HEK293T (cell line): Measurements from ENCODE around the gene GATAD1.

Source experiments
- CTCF ChIA-PET: fragments of 350-600 bp; formaldehyde crosslinking; extraction: SDS; loops from one replicate; lab custom pipeline; 2021; ENCODE audit warnings: antibody characterized with exemption, inconsistent platforms; lab: Yijun Ruan, JAX
- POLR2A ChIA-PET: fragments of 350-600 bp; formaldehyde crosslinking; extraction: SDS; loops from one replicate; lab custom pipeline; 2020; ENCODE audit warnings: antibody characterized with exemption, inconsistent platforms; lab: Yijun Ruan, JAX
- DNase-seq: peaks from one replicate; pipeline ENCODE4 v3.0.0; 2012; ENCODE audit warnings: mixed read lengths; ENCODE audit errors: extremely low spot score
- ARNT ChIP-seq: fragments of 450-650 bp; IDR thresholded peaks from 2 replicates; pipeline ENCODE4 v1.6.1; 2017; ENCODE audit warnings: mild to moderate bottlenecking
- BHLHE40 ChIP-seq: fragments of 450-650 bp; IDR thresholded peaks from 2 replicates; pipeline ENCODE4 v1.6.1; 2016; ENCODE audit warnings: mild to moderate bottlenecking, moderate library complexity, borderline replicate concordance
- CTBP1 ChIP-seq: fragments of 450-650 bp; IDR thresholded peaks from 2 replicates; pipeline ENCODE4 v1.6.1; 2016; ENCODE audit warnings: borderline replicate concordance
- ELF4 ChIP-seq: fragments of 450-650 bp; IDR thresholded peaks from 2 replicates; pipeline ENCODE4 v1.6.1; 2017; ENCODE audit warnings: antibody characterized with exemption
- FOXA1 ChIP-seq: fragments of 450-650 bp; IDR thresholded peaks from 2 replicates; pipeline ENCODE4 v1.6.1; 2016; ENCODE audit warnings: mild to moderate bottlenecking
- FOXK2 ChIP-seq: fragments of 450-650 bp; IDR thresholded peaks from 2 replicates; pipeline ENCODE4 v1.6.1; 2016; ENCODE audit warnings: mild to moderate bottlenecking
- FOXM1 ChIP-seq: fragments of 450-650 bp; IDR thresholded peaks from 2 replicates; pipeline ENCODE4 v1.6.1; 2017; ENCODE audit warnings: mild to moderate bottlenecking, borderline replicate concordance
- HDGF ChIP-seq: fragments of 450-650 bp; IDR thresholded peaks from 2 replicates; pipeline ENCODE4 v1.6.1; 2017; ENCODE audit warnings: antibody characterized with exemption, borderline replicate concordance
- L3MBTL2 ChIP-seq: fragments of 450-650 bp; conservative IDR thresholded peaks from 2 replicates; pipeline ENCODE4 v1.6.1; 2016; ENCODE audit warnings: mild to moderate bottlenecking
- LEF1 ChIP-seq: fragments of 450-650 bp; IDR thresholded peaks from 2 replicates; pipeline ENCODE4 v1.6.1; 2017; ENCODE audit warnings: mild to moderate bottlenecking, borderline replicate concordance
- NFRKB ChIP-seq: fragments of 450-650 bp; IDR thresholded peaks from 2 replicates; pipeline ENCODE4 v1.6.1; 2016; ENCODE audit warnings: mild to moderate bottlenecking, moderate library complexity
- SP1 ChIP-seq: fragments of 450-650 bp; IDR thresholded peaks from 2 replicates; pipeline ENCODE4 v1.6.1; 2017
- SUZ12 ChIP-seq: fragments of 450-650 bp; IDR thresholded peaks from 2 replicates; pipeline ENCODE4 v1.6.1; 2016; ENCODE audit warnings: mild to moderate bottlenecking
- TARDBP ChIP-seq: fragments of 450-650 bp; IDR thresholded peaks from 2 replicates; pipeline ENCODE4 v1.6.1; 2016
- ZNF384 ChIP-seq: fragments of 450-650 bp; IDR thresholded peaks from 2 replicates; pipeline ENCODE4 v1.6.1; 2016
- TF ChIP-seq, protein P1 (sequence below): fragments of 450-650 bp; IDR thresholded peaks from 2 replicates; pipeline ENCODE4 v1.6.1; 2016

Gene GATAD1

DNA sequence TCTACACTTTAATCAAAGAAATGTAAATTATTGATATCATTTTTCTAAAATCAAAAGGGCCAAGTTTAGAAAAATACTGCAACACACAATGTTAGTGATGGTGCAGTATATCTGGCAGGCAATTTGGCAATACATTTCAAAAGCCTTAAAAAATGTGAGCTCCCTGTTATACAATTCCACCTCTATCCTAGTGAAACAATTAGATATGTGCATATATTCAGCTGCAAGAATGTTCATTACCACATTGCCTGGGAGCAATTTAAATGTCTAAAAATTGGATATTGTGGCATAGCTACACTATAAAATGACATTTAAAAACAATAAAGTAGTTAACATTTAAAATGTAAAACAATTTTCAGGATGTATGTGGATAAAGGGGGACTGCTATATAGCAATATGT is 40.5 kb downstream of the GATAD1 start:
- DNase-seq, result no peak
- CTCF ChIA-PET, result interaction anchor here (1.3 kb wide), 1 partner anchor 26 kb away, joined by 3 read pairs; no protein-coding TSS in a partner anchor
- POLR2A ChIA-PET, result no interaction called here
- TF ChIP-seq ELF4 (no peak), BHLHE40 (no peak), FOXA1 (no peak), HDGF (no peak)

DNA sequence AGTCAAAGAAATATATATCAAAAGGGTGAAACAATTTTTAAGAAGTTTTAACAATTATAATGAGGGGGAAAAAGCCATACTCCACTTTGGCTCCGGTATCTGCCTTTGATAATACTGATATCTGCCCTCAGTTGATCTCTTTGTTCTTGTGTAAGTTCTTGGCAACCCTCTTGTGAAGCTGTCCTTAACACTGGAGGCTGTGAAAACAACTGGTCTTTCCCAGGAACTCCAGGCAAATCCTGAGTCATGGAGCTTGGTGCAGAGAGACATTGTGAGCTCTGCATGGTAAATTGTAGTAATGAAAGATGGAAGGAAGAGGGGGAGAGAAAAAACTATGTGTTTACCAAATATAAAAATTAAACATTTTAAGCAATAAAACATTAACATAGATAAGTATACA is 42.4 kb downstream of the GATAD1 start:
- ChIA-PET POLR2A (no interaction called here), CTCF (no interaction called here)
- no peak for DNase-seq
- no peak for TF ChIP-seq SP1
- TF ChIP-seq ARNT, result no peak
- TF ChIP-seq TARDBP, result no peak
- TF ChIP-seq BHLHE40, result no peak
- no peak for TF ChIP-seq ELF4
- TF ChIP-seq FOXA1, result no peak
- TF ChIP-seq L3MBTL2, result no peak
- TF ChIP-seq CTBP1, result no peak
- no peak for TF ChIP-seq FOXM1
- TF ChIP-seq, protein P1, sequence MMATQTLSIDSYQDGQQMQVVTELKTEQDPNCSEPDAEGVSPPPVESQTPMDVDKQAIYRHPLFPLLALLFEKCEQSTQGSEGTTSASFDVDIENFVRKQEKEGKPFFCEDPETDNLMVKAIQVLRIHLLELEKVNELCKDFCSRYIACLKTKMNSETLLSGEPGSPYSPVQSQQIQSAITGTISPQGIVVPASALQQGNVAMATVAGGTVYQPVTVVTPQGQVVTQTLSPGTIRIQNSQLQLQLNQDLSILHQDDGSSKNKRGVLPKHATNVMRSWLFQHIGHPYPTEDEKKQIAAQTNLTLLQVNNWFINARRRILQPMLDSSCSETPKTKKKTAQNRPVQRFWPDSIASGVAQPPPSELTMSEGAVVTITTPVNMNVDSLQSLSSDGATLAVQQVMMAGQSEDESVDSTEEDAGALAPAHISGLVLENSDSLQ, result no peak
- no peak for TF ChIP-seq HDGF
- no peak for TF ChIP-seq ZNF384
- TF ChIP-seq SUZ12, result no peak
- no peak for TF ChIP-seq LEF1
- no peak for TF ChIP-seq FOXK2

DNA sequence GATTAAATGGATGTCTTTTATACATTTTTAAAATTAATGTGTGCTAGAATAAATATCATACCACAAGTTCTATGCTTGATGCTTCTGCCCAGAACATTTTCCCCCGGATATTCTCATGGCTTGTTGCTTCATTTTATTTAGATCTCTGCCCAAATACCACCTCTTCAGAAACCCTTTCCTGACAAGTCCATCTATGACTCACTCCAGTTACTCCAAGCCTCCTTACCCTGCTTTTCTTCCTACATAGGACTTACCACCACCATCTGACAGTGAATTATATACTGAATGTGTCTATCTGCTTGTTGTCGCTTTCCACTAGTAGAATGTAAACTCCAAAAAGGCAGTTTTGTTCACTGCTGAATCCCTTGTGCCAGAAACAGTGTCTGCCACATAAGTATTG is 49.6 kb downstream of the GATAD1 start:
- TF ChIP-seq ARNT, result no peak
- TF ChIP-seq HDGF, result no peak
- ChIA-PET CTCF (no interaction called here), POLR2A (no interaction called here)
- no peak for DNase-seq

DNA sequence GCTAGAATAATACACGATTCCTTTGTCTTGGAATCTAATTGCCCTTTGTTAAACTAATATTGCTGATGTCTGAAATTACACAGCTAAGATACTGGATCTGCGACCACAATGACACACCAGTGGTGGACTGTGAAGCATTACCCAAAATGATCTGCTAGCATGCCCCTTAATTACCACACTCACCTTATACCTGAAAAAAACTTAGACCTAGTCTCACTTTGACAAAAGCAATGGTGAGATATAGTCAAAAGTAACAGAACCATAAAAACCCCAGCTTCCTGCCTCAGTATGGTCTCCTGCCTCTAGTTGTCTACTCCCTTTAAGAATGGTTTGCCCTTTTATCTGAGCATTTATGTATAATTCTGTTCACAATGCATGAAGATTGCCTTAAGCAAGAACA is 51.3 kb downstream of the GATAD1 start:
- TF ChIP-seq CTBP1 (no peak), ELF4 (no peak), L3MBTL2 (no peak), SUZ12 (no peak), HDGF (no peak), ZNF384 (no peak)
- ChIA-PET POLR2A (no interaction called here), CTCF (no interaction called here)
- no peak for DNase-seq

DNA sequence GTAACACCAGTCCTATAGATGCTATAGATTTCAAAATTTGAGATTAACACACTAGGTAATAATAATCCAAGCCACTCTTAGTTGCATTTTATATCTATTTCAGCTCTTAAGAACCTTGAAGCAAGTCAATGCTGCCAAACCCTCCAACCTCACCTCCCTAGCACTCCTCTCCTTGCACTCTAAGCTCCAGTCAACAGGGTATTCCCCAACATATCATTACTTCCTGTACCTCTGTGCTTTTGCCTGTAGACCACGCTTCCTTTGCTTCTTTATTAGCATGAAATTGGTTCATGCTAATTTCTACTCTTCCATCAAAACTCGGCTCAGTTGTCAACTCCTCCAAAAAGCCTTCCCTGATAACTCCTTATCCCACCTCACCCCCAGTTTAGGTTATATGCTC is 56.5 kb downstream of the GATAD1 start:
- no peak for DNase-seq
- ChIA-PET CTCF (no interaction called here), POLR2A (no interaction called here)
- TF ChIP-seq SP1 (no peak), FOXA1 (no peak), ELF4 (no peak), TARDBP (no peak)
- TF ChIP-seq, protein P1, result no peak

DNA sequence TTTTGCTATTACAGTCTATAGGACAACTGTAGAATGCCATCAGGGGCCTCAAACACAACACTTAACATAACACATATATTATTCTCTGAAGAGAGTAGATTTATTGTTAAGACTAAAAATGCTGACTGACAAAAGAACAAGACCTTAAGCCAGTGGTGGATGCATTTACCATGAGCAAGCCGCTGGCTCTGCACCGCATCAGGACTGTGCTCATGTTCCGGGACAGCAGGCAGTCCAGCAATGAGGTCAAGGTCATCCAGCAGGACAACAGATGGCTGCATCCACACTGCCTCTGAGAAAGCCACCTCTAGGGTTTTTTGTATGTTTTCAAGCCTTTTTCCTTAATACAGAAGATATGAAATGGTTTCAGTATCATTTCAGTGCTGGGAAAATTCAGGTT is 57.3 kb downstream of the GATAD1 start:
- ChIA-PET POLR2A (no interaction called here), CTCF (no interaction called here)
- TF ChIP-seq L3MBTL2, result no peak
- no peak for TF ChIP-seq SP1
- TF ChIP-seq TARDBP, result no peak
- no peak for TF ChIP-seq NFRKB
- TF ChIP-seq SUZ12, result no peak
- TF ChIP-seq ZNF384, result no peak
- no peak for DNase-seq

DNA sequence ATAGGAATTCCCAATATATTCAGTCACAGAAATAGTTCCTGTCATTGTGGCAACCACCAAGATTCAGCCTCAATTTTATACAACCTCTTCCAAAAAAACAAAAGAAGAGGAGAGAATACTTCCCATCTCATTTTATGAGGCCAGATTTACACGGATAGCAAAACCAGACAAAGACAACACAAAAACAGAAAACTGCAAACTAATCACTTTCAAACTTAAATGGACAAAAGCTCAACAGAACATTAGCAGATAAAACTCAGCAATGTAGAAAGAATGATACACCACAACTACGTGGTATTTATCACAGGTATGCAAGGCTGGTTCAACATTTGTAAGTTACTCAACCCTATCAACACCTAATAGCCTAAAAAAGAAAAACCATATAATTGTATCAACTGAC is 59.1 kb downstream of the GATAD1 start:
- POLR2A ChIA-PET, result no interaction called here
- CTCF ChIA-PET, result interaction anchor here (0.6 kb wide), 1 partner anchor 1183 kb away, joined by 3 read pairs; no protein-coding TSS in a partner anchor
- no peak for TF ChIP-seq BHLHE40
- TF ChIP-seq, protein P1, result no peak
- TF ChIP-seq FOXK2, result no peak
- no peak for TF ChIP-seq FOXM1
- no peak for TF ChIP-seq NFRKB
- TF ChIP-seq HDGF, result no peak
- no peak for TF ChIP-seq SUZ12
- TF ChIP-seq L3MBTL2, result no peak
- no peak for TF ChIP-seq ARNT
- TF ChIP-seq FOXA1, result no peak
- no peak for TF ChIP-seq ELF4
- no peak for TF ChIP-seq SP1
- TF ChIP-seq CTBP1, result no peak
- TF ChIP-seq ZNF384, result no peak
- DNase-seq, result no peak
